ENCODE measurements around the gene ZDHHC13.

Gene ZDHHC13

DNA sequence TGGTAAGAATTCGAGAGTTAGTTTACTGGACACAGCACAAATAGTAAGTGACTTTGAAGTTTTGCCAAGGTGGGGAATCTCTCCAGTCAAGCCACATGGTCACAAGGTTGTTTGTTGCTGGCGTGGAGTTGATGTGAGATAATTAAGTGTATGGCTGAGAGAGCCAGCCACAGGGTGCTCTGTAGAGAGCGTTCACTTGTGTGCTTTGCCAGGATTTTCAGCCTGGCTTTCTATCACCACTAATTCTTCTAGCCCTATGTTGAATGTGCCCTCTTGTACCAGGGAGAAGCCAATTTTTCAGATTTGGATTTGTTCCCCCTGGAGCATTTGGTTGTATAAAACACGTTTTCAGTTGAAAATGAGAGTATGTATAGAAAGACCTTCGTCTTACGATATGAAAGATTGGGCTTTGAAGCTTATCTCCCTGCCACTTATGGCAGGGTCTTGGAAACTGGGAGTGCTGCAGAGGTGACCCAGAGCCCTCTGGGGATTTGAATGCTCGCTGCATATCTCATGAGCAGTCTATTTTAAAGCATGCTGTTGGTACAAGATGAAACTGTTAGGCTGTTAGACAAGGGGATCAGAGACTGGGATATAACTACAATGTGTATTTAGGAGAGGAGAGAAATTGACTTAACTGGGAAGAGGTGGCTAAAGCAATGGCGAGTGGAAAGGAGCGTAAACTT is 56.2 kb downstream of the ZDHHC13 start:
- DNase-seq (ENCODE audit: low spot score), result no peak

DNA sequence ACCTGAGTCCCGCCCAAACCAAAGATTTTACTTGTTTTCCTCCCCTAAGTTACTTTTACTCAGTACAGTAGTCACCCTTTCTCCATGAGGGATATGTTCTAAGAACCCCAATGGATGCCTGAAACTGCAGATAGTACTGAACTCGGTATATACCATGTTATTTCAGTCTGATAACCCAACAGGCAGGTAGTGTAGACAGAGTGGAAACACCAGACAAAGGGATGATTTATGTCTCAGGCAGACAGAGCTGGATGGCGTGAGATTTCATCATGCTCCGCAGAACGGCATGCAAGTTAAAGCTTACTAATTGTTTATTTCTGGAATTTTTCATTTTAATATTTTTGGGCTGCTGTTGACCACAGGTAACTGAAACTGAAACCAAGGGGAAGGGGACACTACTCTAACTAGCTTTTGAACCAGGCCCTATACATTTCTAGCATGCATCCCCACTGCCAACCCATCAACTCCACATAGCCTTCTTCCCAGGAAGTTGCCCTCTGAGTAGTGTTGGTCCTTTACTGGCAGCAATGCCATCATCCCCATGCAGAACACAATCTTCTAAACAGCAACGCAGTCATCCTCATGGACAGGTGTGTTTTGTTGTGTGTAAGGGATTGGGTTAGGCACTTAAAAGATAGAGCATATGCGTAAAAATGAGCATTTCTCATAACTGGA is 57.1 kb downstream of the ZDHHC13 start:
- DNase-seq (ENCODE audit: low spot score), result no peak

DNA sequence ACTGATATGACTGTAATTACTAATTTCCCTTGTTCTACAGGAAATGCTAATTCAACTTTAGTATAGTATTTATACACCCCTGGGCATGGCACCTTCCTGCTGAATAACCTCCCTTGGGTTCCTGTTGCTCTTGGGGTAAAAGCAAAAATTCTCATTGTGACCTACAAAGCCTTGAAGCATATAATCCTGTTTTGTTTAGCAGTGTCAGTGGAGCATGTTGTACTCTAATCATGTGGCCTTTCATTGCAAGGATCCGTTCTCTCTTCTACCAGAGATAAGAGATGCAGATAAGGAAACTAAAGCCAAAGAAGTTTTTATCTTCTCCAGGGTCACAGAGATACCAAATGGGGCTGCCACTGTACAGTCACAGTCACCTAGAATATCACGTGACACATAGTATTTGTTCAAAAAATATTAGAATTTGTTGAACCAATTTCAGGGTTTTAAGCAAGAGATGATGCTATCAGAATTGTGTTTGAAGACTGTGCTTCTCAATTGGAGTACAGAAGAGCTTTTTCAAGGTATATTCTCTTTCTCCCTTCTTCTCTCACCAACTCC is 59.7 kb downstream of the ZDHHC13 start:
- DNase-seq (ENCODE audit: low spot score), result no peak

DNA sequence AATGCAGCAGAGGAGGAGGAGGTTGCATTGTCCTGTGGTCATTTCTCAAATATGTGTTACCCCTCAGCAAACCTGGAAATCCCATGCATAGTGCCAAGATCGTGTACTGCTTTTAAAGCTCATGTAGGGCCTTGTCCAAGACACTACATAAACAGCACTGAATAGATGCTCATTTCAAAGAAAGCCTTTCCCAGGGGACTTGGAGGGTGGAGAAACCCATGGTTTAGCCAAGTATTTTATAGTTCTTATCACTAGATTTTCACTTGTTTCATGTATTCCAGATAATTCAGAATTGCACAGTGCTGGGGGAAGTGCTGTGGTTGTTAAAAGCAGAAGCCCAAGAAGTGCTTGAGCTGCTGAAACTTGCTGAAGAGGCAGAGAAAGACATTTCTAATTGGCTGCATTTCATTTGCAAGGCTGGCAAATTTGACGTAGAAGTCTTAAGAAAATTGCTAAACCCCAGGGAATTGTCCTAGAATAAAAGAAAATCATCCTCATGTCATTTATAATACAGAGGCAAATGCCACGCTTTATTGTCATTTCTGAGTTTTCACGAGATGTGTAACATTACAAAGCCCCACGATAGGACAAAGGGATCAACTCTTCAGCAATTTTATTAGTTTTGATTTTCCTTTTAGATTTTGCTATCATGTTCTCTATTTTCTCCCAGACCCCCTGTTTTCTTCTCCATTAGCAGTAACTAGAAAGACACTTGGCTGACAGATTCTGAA is 64.7 kb downstream of the ZDHHC13 start:
- no peak for DNase-seq (ENCODE audit: low spot score)

DNA sequence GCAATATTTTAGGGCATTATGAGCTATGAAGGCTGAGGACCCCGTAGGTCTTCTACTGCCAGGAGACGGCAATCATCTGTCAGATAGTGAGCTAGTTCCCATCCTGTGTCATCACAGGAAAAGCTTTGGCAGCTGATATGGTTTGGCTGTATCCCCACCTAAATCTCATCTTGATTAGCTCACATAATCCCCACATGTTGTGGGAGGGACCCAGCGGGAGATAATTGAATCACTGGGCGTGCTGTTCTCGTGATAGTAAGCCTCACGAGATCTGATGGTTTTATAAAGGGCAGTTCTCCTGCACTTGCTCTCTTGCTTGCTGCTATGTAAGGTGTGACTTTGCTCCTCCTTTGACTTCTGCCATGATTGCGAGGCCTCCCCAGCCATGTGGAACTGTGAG is 66.7 kb downstream of the ZDHHC13 start:
- no peak for DNase-seq (ENCODE audit: low spot score)

DNA sequence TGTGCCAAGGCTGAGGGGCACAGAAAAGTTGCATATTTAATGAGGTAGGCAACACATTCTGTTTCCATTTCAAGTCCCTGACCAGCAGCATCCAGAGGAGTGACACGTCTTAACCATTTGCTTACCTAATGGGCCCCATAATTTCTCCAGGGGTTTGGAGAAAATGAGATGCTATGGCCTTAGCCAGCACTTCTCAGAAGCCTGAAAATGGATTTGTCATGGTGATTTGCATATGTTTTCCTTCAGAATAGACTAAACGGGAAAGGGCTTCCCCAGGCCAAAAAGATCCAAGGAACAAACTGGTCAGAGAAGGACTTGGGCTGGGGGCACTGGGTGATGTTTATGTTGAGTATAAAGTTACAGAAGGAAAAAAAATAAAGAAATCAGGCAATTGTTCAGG is 68.1 kb downstream of the ZDHHC13 start:
- no peak for DNase-seq (ENCODE audit: low spot score)

DNA sequence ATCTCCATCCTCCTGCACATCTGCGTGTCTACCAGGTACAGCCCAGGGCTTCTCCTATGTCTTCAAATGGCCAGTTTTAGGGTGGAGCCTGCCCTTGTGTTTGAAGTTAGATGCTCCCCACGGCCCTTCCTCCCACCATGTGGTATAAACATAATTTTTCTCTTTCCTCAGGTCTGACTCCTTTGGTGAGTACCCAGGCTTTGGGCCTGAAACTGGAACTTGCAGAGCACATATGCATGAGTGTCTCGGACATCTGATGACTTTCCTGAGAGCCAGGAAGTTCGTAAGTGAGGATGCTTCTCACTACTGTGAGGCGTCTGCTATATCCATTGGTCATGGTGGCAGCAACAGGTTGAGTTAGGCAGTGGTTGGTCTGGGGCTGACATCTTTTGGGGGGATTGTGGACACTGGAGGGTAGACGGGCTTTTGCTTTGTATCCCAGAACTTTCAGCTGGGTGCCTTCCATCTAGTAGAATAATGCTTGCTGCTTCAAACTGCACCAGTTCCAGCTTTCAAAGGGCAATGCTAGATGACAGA is 68.6 kb downstream of the ZDHHC13 start:
- no peak for DNase-seq (ENCODE audit: low spot score)

DNA sequence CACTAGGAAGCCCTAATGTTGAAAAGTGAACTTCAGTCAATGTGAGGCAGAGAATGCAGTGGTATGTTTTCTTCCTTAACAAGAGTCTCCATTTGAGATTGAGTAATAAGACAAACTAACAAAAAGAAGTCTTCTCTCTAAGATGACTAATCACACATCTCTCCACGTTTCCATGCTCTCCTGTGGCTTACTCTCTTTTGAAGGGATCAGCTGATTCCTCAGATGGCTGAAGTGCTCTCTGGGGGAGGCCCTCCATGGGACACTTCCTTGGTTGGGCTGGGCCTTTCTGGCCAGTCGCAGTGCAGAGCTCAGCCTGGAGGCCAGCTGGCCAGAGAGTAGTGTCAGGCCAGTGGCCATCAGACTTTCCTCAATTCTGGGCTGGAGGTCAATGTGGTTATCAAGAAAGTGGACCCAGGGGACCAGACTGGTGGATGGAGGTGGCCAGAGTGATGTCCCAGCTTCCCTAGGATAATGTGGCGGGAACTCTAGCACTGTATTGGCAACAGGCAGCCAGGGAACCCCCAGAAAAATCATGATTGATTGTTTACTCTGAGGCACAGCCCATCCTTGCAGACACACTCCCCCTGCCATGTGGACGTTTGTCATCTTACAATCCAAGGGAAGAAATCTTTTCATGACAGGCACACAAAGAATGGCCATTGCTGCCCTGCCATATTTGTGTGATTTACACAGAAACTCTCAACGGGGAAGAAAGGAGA is 70.3 kb downstream of the ZDHHC13 start:
- DNase-seq (ENCODE audit: low spot score), result no peak

DNA sequence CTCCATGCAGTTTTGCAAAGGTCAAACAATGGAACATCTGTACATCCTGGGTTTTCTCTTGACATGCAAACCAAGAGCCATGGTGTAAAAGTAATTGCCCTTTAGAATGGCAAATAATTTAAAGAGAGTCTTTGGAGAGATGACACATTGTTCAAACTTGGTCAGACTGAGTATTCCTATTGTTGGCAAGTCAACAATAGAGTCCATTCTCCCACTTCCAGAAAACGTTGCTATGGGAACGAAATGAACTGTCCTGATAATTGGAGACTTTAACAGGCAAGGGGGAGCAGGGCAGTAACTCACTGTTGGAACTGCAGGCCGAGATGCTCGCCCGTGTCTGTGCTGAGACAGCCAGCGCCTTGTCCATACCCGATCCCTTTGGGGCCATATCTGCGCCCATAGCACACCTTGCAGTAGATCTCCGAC is 70.9 kb downstream of the ZDHHC13 start:
- DNase-seq (ENCODE audit: low spot score), result peak; percentile 38

DNA sequence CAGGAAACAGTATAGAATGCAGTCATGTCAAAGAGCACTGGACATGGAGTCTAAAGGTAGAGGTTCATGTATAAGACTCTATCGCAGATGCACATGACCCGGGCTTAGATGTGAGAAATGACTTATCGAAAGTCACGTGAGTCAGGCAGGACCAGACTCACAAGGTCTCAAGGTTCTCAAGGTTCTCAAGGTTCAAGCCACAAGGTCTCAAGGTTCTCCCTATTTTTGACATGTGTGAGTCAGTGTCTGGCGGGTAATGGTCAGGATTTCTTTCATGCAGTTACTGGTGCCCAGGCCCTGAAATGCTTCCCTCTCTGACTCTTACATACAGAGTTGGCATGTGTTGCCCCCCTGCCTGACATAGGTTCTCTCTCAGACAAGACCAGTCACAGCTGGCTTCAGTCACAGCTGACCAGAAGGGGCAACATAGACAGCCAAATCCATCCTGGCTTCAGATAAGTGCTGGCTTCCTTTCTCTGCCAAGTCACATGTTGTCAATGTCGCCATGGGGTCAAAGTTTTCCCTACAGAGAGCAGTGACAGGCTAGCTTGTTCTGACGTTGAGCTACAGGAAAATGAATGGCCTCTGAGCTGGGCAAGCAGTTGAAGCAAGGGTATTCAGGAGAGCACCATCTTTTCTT is 74.7 kb downstream of the ZDHHC13 start:
- no peak for DNase-seq (ENCODE audit: low spot score)

DNA sequence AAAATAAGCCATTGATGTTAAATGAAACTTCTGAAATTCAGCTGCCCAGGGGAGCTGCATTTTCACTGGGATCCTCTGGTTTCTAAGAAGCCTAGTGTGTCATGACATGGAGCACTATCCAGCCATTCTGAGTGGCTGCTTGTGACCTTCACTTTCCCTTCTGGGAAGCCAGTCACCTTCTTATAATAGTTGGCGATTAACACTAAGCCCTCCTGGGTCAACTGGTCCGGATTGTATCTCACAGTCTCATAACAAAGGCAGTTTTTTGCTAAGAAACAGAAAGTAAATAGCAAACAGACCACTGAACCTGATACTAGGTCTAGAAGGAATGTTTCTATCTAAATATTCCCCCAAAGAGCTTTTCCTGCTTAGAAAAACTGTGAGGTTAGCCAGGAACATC is 76.9 kb downstream of the ZDHHC13 start:
- no peak for DNase-seq (ENCODE audit: low spot score)

DNA sequence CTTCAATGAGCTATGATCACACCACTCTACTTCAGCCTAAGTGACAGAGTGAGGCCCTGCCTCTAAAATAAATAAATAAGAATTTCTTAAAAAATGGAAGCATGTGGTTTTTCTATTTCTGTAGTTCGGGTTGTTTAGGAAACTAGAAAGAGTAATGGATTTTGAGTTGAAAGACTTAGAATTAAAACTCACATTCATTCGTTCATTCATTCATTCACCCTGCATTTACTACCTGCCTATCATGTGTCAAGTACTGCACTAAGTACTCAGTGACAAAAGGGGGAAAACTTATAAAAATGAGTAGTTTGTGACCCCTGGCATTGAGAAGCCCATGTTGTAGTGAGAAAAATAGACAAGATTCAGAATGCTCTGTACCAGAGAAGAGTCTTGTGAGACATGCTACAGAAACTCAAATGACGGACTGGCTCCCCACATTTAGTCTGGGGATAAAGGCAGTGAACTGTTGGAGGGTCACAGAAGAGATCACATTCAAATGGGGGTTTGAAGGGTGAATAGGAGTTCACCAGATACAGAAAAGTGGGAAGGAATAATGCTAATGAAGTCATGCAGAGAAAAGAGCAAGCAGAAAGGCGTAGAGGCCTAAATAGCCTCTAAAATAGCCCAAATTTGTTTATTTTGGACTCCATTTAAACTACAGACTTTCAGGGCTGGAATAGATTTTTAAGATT is 77.8 kb downstream of the ZDHHC13 start:
- DNase-seq (ENCODE audit: low spot score), result no peak

DNA sequence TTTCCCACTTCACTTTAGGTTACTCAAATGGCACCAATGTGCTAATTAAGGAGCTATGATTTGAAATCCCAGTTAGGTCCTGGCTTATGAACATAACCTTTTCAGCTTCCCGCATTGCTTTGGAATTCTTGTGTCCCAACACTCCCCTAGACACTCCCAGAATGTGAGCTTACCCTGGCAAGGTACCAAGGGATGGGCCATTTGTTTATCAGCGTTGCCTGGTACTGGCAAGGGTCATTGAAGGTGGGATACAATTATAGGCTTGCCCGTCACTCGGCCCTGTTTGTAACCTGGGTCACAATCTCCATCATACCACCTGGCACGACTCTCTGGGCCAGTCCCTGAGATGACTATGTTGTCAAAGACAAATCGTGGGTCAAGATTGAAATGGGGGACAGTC is 79.5 kb downstream of the ZDHHC13 start:
- no peak for DNase-seq (ENCODE audit: low spot score)

DNA sequence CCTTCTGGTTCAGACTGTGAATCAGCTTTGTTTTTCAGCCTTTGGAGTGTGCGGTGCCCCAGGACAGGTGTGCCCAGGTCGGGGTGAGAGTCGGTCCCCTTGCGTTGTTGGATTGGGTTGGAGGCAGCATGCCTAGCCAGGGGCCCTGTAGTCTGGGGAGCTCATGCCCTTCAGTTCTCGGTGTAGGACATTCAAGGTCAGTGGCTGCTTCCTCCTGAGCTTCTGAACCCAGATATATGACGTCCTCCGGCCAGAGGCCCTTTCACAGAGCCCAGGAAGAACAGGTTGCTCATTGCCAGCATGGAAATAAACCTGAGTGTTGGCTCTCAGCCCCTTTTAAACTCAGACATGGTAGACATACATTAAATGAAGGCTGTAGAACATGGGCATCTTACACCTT is 82.1 kb downstream of the ZDHHC13 start:
- no peak for DNase-seq (ENCODE audit: low spot score)

DNA sequence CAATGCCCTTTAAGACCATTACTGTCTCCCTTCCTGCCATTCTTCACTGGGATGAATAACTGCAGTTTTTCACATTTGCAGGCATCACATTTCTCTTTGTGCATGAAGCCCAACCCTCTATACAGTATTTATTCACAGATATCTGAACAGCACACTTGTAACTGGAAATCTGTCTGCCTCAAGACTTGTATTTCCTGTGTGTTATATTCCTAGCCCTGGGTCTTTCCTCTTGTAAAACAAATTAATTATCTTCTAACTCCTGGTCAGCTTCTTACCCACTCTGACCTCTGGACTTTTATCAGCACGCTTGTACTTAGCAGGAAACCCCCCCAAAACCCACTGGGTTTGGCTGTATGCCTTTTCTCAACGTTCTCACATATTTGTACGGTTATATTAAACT is 82.8 kb downstream of the ZDHHC13 start:
- DNase-seq (ENCODE audit: low spot score), result peak; percentile 3

DNA sequence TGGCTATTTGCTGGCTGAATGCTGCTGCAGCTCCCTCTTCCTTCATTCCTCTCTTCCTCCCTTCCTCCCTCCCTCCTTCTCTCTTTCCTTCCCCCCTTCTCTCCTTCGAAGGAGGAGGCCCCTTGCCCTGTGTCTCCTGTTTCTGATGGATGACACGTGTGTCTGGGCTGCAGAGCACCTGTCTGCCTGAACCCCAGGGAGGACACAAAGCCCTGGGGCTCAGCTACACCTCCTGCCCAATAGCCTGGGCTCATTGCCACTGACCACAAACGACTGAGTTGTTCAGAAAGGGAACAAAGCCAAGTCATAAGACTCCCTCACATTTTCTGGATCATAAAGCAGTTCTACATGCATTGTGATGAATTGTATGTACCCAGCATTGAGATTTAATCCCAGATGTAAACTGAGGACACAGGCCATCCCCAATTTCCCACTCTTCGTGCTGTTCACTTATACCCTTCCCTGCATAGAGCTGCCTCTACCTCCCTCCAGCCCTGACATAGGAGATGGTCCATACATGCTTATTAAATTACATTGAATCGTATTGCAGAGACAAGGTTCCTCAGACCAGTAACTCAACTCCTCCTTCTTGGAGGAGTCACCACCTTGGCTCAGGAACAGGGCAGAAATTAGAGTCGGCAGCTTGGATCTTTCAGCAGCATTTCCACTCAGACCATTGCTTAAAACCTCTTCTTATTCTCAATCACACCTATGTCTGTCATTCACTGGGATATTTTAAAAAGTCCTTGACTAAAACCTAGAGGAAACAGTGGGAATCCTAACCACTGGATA is 83.6 kb downstream of the ZDHHC13 start:
- DNase-seq (ENCODE audit: low spot score), result no peak

DNA sequence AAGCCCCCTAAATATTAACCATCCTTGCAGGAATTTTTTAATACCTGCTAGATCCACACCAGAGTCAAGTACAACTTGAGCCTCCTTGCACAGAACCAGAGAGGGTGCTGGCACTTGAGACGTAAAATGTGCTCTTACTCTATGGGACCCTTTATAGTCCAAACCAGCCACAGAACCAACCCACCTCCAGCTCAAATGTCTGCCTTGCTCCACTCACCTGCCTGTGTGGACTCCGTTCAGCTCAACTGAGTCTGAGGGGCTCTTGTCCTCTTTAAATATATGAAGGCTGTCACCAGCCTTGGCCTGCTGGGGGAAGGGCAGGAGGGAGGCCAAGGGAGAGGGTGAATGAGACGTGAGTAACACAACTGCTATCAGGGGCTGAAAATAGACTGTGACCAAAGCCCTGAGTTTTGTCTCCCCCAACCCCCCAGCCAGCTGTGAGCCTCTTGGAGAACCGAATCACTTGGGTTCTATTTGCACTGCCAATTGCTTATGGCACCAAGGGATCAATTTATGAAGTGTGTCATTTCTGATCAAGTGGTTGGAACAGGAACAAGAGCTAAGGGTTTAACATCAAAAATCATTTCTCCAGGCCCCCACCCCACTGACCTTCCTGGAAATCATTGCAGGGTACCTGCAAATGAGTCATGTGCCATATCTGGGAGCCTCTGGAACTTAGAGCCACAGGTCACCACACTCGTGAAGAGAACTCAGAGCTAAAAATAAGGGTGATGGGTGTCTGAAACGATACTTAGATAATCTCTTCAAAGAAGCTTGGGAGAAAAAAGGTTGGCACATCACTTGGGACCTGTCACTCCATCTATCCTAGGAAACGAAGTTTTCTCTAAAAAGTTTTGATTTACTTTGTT is 85.0 kb downstream of the ZDHHC13 start, which contains the start of gene CSRP3:
Gene CSRP3 (minus strand): TSS at position 247 of the 869 bp plus-strand sequence. CDS start 9,535 bp downstream, outside the sequence.
- no peak for DNase-seq (ENCODE audit: low spot score)

DNA sequence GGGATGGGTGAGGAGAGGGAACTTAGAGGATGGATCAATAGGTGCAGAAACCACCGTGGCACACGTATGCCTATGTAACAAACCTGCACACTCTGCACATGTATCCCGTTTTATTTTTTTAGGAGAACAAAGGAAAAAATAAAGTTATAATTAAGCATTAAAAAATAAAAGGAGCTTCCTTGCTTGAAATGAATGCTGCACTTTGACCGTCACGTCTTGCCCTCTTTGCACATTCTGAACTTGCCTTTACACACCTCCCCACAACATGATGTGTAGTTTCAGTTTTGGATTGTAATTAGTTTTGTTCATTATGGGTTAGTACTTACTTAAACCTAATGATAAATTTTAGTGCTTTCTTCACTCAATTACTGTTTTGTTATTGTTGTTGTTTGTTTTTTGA is 87.9 kb downstream of the ZDHHC13 start:
- DNase-seq (ENCODE audit: low spot score), result no peak

DNA sequence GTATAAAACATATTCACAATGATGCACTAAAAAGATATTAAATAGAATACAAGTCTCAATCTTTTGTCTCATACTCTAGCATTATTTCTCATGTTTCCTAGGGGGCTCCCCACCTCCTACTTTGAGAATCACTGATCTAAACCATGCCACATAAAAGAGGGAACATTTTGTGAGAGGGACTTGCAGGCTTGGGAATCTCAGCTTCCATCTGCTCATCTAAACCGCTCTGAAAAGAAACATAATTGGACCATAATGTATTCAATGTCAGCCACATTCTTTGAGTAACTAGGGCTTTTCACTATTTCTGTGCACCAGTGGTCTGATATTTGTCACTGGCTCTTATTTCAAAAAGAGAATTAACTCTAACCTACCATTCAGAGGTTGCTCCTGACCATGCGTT is 91.2 kb downstream of the ZDHHC13 start:
- no peak for DNase-seq (ENCODE audit: low spot score)

Measured in kidney capillary endothelial cell (primary cell).